ENCODE measurements around the gene TCF19.
"Not testable (repeated sequence)": the region's sequence is repeated elsewhere in the genome, so short reads cannot be mapped to it uniquely, and the experiment has no call there.

Gene TCF19

GRCh38 chr6:31194061-31194834, 35.9 kb downstream of the TCF19 start:
- ChIA-PET CTCF (interaction anchor here (0.8 to 9.9 kb wide), 11 partner anchors 11 to 279 kb away, joined by 3 to 256 read pairs (median 8); partner anchors contain the start of gene PSORS1C2), POLR2A (no interaction called here)
- no peak for TF ChIP-seq CTCF (IDR thresholded peaks at IDR 0.05; ENCODE audit: control extremely low read depth, extremely low read depth, low read depth, missing control alignments)
- no peak for DNase-seq (ENCODE audit: extremely low spot score)

GRCh38 chr6:31195308-31195979, 37.1 kb downstream of the TCF19 start:
- CTCF ChIA-PET, result interaction anchor here (0.8 to 9.9 kb wide), 13 partner anchors 9 to 183 kb away, joined by 3 to 256 read pairs (median 6); partner anchors contain the start of genes PSORS1C2 and TCF19
- DNase-seq (ENCODE audit: extremely low spot score), result not testable (repeated sequence)
- POLR2A ChIA-PET, result interaction anchor here (0.5 to 2.8 kb wide), 3 partner anchors 37 to 171 kb away, joined by 3 to 6 read pairs (median 3); partner anchors contain the start of gene TCF19

GRCh38 chr6:31196251-31197022, 38.0 kb downstream of the TCF19 start:
- ChIA-PET CTCF (interaction anchor here (0.7 to 9.9 kb wide), 28 partner anchors 8 to 287 kb away, joined by 3 to 256 read pairs (median 6); partner anchors contain the start of genes PSORS1C2 and TCF19), POLR2A (interaction anchor here (0.5 to 2.8 kb wide), 4 partner anchors 38 to 170 kb away, joined by 3 to 6 read pairs (median 3); partner anchors contain the start of gene TCF19)
- not testable (repeated sequence) for DNase-seq (ENCODE audit: extremely low spot score)

GRCh38 chr6:31197559-31198305, 39.3 kb downstream of the TCF19 start:
- ChIA-PET POLR2A (interaction anchor here (0.9 to 2.8 kb wide), 3 partner anchors 32 to 169 kb away, joined by 3 to 6 read pairs (median 4); no protein-coding TSS in a partner anchor), CTCF (interaction anchor here (0.6 to 9.9 kb wide), 17 partner anchors 11 to 245 kb away, joined by 3 to 256 read pairs (median 7); partner anchors contain the start of genes PSORS1C2 and TCF19)
- TF ChIP-seq CTCF (IDR thresholded peaks at IDR 0.05; ENCODE audit: control extremely low read depth, extremely low read depth, low read depth, missing control alignments), result no peak
- DNase-seq (ENCODE audit: extremely low spot score), result peak; percentile 76

GRCh38 chr6:31199105-31199452, 40.7 kb downstream of the TCF19 start:
- DNase-seq (ENCODE audit: extremely low spot score); POLR2A ChIA-PET: not testable (repeated sequence)
- CTCF ChIA-PET, result interaction anchor here (5.1 kb wide), 1 partner anchor 167 kb away, joined by 82 read pairs; no protein-coding TSS in a partner anchor

GRCh38 chr6:31202259-31203166, 44.1 kb downstream of the TCF19 start:
- ChIA-PET POLR2A (interaction anchor here (1.0 to 1.4 kb wide), 6 partner anchors 37 to 373 kb away, joined by 3 to 8 read pairs (median 4); partner anchors contain the start of gene TNF), CTCF (interaction anchor here (0.8 to 3.2 kb wide), 4 partner anchors 162 to 240 kb away, joined by 3 to 17 read pairs (median 3); no protein-coding TSS in a partner anchor)
- no peak for DNase-seq (ENCODE audit: extremely low spot score)
- TF ChIP-seq CTCF (IDR thresholded peaks at IDR 0.05; ENCODE audit: control extremely low read depth, extremely low read depth, low read depth, missing control alignments), result no peak

All from GM10248 (cell line).